HFF-Myc (cell line): Measurements from ENCODE around the gene CORIN.

Source experiments
- DNase-seq: peaks from one replicate; pipeline ENCODE4 v3.0.0-alpha.2; 2011; ENCODE audit warnings: low read depth; ENCODE audit errors: extremely low read depth
- H3K4me3 ChIP-seq: replicated peaks from 2 replicates; pipeline ENCODE4 v1.5.1; 2011; ENCODE audit warnings: low read depth, mild to moderate bottlenecking, control low read depth, low read length
- CTCF ChIP-seq: IDR thresholded peaks from 2 replicates; pipeline ENCODE4 v1.5.1; 2012; ENCODE audit warnings: mild to moderate bottlenecking, low read depth, low read length, control low read depth; ENCODE audit errors: missing control alignments

The CORIN gene

GRCh38 chr4:47747846-47748494 is 89.9 kb downstream of the CORIN start:
- no peak overlapping the region for H3K4me3 ChIP-seq
- DNase-seq, result no peak
- TF ChIP-seq CTCF, result no peak

- no peak for TF ChIP-seq CTCF
- no peak overlapping the region for H3K4me3 ChIP-seq
Observed at GRCh38 chr4:47747211-47747610, 90.7 kb downstream of the CORIN start.

GRCh38 chr4:47746122-47746521 is 91.7 kb downstream of the CORIN start:
- no peak for DNase-seq
- no peak overlapping the region for H3K4me3 ChIP-seq
- TF ChIP-seq CTCF, result no peak

More at GRCh38 chr4:47747211-47747610, 90.7 kb downstream of the CORIN start:
- no peak for DNase-seq

GRCh38 chr4:47744843-47745382 is 93.0 kb downstream of the CORIN start:
- no peak for TF ChIP-seq CTCF
- DNase-seq, result no peak
- H3K4me3 ChIP-seq, result no peak overlapping the region

- H3K4me3 ChIP-seq, result no peak overlapping the region
- TF ChIP-seq CTCF, result no peak
- no peak for DNase-seq
Observed at GRCh38 chr4:47744253-47744652, 93.6 kb downstream of the CORIN start.

DNA sequence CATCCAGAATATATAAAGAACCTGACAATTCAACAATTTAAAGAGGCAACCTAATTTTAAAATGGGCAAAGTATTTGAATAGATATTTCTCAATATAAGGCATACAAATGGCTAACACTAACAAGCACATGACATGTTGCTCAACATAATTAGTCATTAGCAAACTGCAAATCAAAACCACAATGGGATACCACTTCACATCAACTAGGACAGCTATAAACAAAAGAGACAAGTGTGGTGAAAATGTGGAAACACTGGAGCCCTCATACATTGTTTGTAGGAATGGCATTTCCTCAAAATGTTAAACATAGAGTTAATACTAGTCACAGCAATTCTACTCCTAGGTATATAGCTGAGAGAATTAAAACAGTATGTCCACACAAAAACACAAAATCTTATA is 96.7 kb downstream of the CORIN start:
- TF ChIP-seq CTCF, result no peak
- DNase-seq, result no peak
- no peak overlapping the region for H3K4me3 ChIP-seq

GRCh38 chr4:47737326-47737725 is 100.5 kb downstream of the CORIN start:
- no peak for TF ChIP-seq CTCF
- DNase-seq, result no peak
- H3K4me3 ChIP-seq, result no peak overlapping the region
